Neural progenitor cell (in vitro differentiated cells): ENCODE results near the gene CTTN. TPM values are rescaled to one million over a fixed set of nuclear protein-coding genes. Genes with fewer than 3 reads are reported as not detected.

ENCODE experiments used
- DNase-seq: peaks from one replicate; pipeline ENCODE4 v3.0.0-alpha.2; 2016; ENCODE audit warnings: low spot score
- H2AFZ ChIP-seq: fragments of 200-600 bp; sonication (generic); replicated peaks from 2 replicates; pipeline ENCODE4 v1.6.1; 2016; ENCODE audit warnings: antibody characterized with exemption
- H3F3A ChIP-seq: fragments of 200-600 bp; sonication (generic); 2 replicates; pipeline ENCODE4 v1.6.1; 2016; ENCODE audit warnings: antibody characterized with exemption, low read depth
- H3K27ac ChIP-seq: fragments of 200-600 bp; sonication (generic); 2 replicates; pipeline ENCODE4 v1.5.1; 2016; ENCODE audit warnings: mild to moderate bottlenecking
- H3K27me3 ChIP-seq: fragments of 200-600 bp; sonication (generic); 2 replicates; pipeline ENCODE4 v1.6.1; 2016; ENCODE audit warnings: mild to moderate bottlenecking, moderate library complexity
- H3K36me3 ChIP-seq: fragments of 200-600 bp; sonication (generic); 2 replicates; pipeline ENCODE4 v1.5.1; 2016
- H3K4me1 ChIP-seq: fragments of 200-600 bp; sonication (generic); 2 replicates; pipeline ENCODE4 v1.6.1; 2016; ENCODE audit warnings: mixed run types
- H3K4me2 ChIP-seq: fragments of 200-600 bp; sonication (generic); 2 replicates; pipeline ENCODE4 v1.6.1; 2016
- H3K4me3 ChIP-seq: fragments of 200-600 bp; sonication (generic); 2 replicates; pipeline ENCODE4 v1.5.1; 2016
- H3K79me2 ChIP-seq: fragments of 200-600 bp; sonication (generic); 2 replicates; pipeline ENCODE4 v1.6.1; 2016; ENCODE audit warnings: low read depth
- H3K9ac ChIP-seq: fragments of 200-600 bp; sonication (generic); 2 replicates; pipeline ENCODE4 v1.6.1; 2016
- H3K9me3 ChIP-seq: fragments of 200-600 bp; sonication (generic); 2 replicates; pipeline ENCODE4 v1.5.1; 2016; ENCODE audit warnings: low read depth
- H4K20me1 ChIP-seq: fragments of 200-600 bp; sonication (generic); 2 replicates; pipeline ENCODE4 v1.6.1; 2016; ENCODE audit warnings: low read depth
- H3K27ac Mint-ChIP-seq: 3 replicates; pipeline ENCODE4 v1.8.0; 2021; ENCODE audit warnings: mixed read lengths
- H3K27me3 Mint-ChIP-seq: 2 replicates; pipeline ENCODE4 v1.8.0; 2022; ENCODE audit warnings: low read depth, mild to moderate bottlenecking, inconsistent platforms, moderate library complexity, mixed read lengths; ENCODE audit not compliant: insufficient read depth
- H3K36me3 Mint-ChIP-seq: 3 replicates; pipeline ENCODE4 v1.8.0; 2021; ENCODE audit warnings: mixed read lengths
- H3K4me1 Mint-ChIP-seq: 3 replicates; pipeline ENCODE4 v1.8.0; 2021; ENCODE audit warnings: mixed read lengths
- H3K4me3 Mint-ChIP-seq: 3 replicates; pipeline ENCODE4 v1.8.0; 2021; ENCODE audit warnings: mild to moderate bottlenecking, moderate library complexity, mixed read lengths
- H3K9me3 Mint-ChIP-seq: 3 replicates; pipeline ENCODE4 v1.8.0; 2020; ENCODE audit warnings: mixed read lengths
- CTCF ChIP-seq: fragments of 200-600 bp; sonication (generic); IDR thresholded peaks from 2 replicates; pipeline ENCODE4 v1.5.1; 2017; ENCODE audit warnings: antibody characterized with exemption, mild to moderate bottlenecking
- EZH2phosphoT487 ChIP-seq: fragments of 200-600 bp; sonication (generic); IDR thresholded peaks from 2 replicates; pipeline ENCODE4 v1.6.1; 2017; ENCODE audit warnings: antibody characterized with exemption
- total RNA-seq: library from RNA; depleted of rRNA; stranded (reverse); fragments of >200 nt; gene quantifications from 2 replicates; pipeline ENCODE4 v1.2.3, GENCODE V29; 2015; ENCODE audit warnings: low replicate concordance

The CTTN gene
- total RNA-seq, 1 donor from 2014 or later, result 200 TPM

- H3K9me3 Mint-ChIP-seq, result peaks cover 6% of the 10 kb centered on the region
- Histone ChIP-seq H3F3A (no peaks in the 10 kb centered on the region), H3K9ac (no peak overlapping the region), H3K9me3 (peaks cover 2% of the 10 kb centered on the region), H3K4me1 (no peaks in the 10 kb centered on the region), H4K20me1 (no peaks in the 10 kb centered on the region), H3K27me3 (no peaks in the 10 kb centered on the region), H3K4me2 (no peak overlapping the region), H3K36me3 (no peaks in the 10 kb centered on the region), H3K4me3 (no peak overlapping the region), H3K79me2 (no peaks in the 10 kb centered on the region), H2AFZ (no peak overlapping the region), H3K27ac (no peak overlapping the region)
- peaks cover 26% of the 10 kb centered on the region for H3K4me1 Mint-ChIP-seq
- no peak for DNase-seq
- TF ChIP-seq EZH2phosphoT487 (no peak), CTCF (no peak)
- H3K27ac Mint-ChIP-seq, result peak overlapping the region; percentile 87
- no peak overlapping the region for H3K4me3 Mint-ChIP-seq
- peaks cover 8% of the 10 kb centered on the region for H3K36me3 Mint-ChIP-seq
- peaks cover 8% of the 10 kb centered on the region for H3K27me3 Mint-ChIP-seq
These were observed 87.7 kb downstream of the CTTN start for GRCh38 chr11:70486026-70486415.

Other genes starting within 250 kb of the CTTN start
- 18.9 and 33.6 TPM in 2 replicates for gene FADD, start 195.2 kb upstream of the CTTN start, total RNA-seq
- 42.6 and 44.5 TPM in 2 replicates for gene PPFIA1, start 127.8 kb upstream of the CTTN start, total RNA-seq